H9 (cell line): Measurements from ENCODE around the gene MRPL55. TPM values are rescaled to one million over a fixed set of nuclear protein-coding genes. Genes with fewer than 3 reads are reported as not detected.

Experiments used
- DNase-seq: peaks from one replicate; pipeline ENCODE4 v3.0.0-alpha.2; 2017
- H2AFZ ChIP-seq: one replicate; pipeline ENCODE4 v1.6.1; 2013; ENCODE audit warnings: mild to moderate bottlenecking, low read length, control low read depth, moderate library complexity
- H2AK5ac ChIP-seq: 2 replicates; pipeline ENCODE4 v1.6.1; 2013; ENCODE audit warnings: low read length, control low read depth, mixed read lengths; ENCODE audit not compliant: insufficient read length
- H2BK120ac ChIP-seq: one replicate; pipeline ENCODE4 v1.6.1; 2013; ENCODE audit warnings: low read depth, mild to moderate bottlenecking, low read length, control low read depth, inconsistent platforms; ENCODE audit not compliant: poor library complexity, severe bottlenecking
- H2BK12ac ChIP-seq: 2 replicates; pipeline ENCODE4 v1.6.1; 2013; ENCODE audit warnings: low read length, control low read depth, mixed read lengths, low read depth; ENCODE audit not compliant: insufficient read length
- H2BK15ac ChIP-seq: 2 replicates; pipeline ENCODE4 v1.6.1; 2013; ENCODE audit warnings: low read depth, low read length, control low read depth
- H2BK20ac ChIP-seq: one replicate; pipeline ENCODE4 v1.6.1; 2013; ENCODE audit warnings: low read depth, mild to moderate bottlenecking, low read length, control low read depth, inconsistent platforms; ENCODE audit not compliant: poor library complexity, severe bottlenecking
- H2BK5ac ChIP-seq: 2 replicates; pipeline ENCODE4 v1.6.1; 2013; ENCODE audit warnings: low read length, control low read depth, mixed read lengths; ENCODE audit not compliant: insufficient read length
- H3K14ac ChIP-seq: 2 replicates; pipeline ENCODE4 v1.6.1; 2013; ENCODE audit warnings: low read length, control low read depth; ENCODE audit not compliant: insufficient read depth
- H3K18ac ChIP-seq: 2 replicates; pipeline ENCODE4 v1.6.1; 2013; ENCODE audit warnings: low read depth, mild to moderate bottlenecking, mixed read lengths, low read length, control low read depth; ENCODE audit not compliant: insufficient read length
- H3K23ac ChIP-seq: 2 replicates; pipeline ENCODE4 v1.6.1; 2013; ENCODE audit warnings: low read length, control low read depth, mixed read lengths, low read depth; ENCODE audit not compliant: insufficient read length
- H3K23me2 ChIP-seq: 2 replicates; pipeline ENCODE4 v1.6.1; 2013; ENCODE audit warnings: low read depth, mild to moderate bottlenecking, mixed read lengths, low read length, control low read depth; ENCODE audit not compliant: insufficient read length, poor library complexity, severe bottlenecking
- H3K27ac ChIP-seq: 2 replicates; pipeline ENCODE4 v1.5.1; 2013; ENCODE audit warnings: low read length, control low read depth, mixed read lengths, low read depth; ENCODE audit not compliant: insufficient read length
- H3K27me3 ChIP-seq: 2 replicates; pipeline ENCODE4 v1.6.1; 2013; ENCODE audit warnings: low read length, control low read depth, inconsistent platforms; ENCODE audit not compliant: insufficient read depth
- H3K4ac ChIP-seq: 2 replicates; pipeline ENCODE4 v1.6.1; 2013; ENCODE audit warnings: low read depth, mild to moderate bottlenecking, control low read depth, inconsistent platforms, low read length, moderate library complexity
- H3K4me1 ChIP-seq: 2 replicates; pipeline ENCODE4 v1.6.1; 2013; ENCODE audit warnings: low read length, control low read depth, inconsistent platforms; ENCODE audit not compliant: insufficient read depth
- H3K4me2 ChIP-seq: 2 replicates; pipeline ENCODE4 v1.6.1; 2013; ENCODE audit warnings: low read length, control low read depth, mixed read lengths; ENCODE audit not compliant: insufficient read length, insufficient read depth
- H3K56ac ChIP-seq: 2 replicates; pipeline ENCODE4 v1.6.1; 2013; ENCODE audit warnings: low read depth, mild to moderate bottlenecking, mixed read lengths, low read length, control low read depth; ENCODE audit not compliant: insufficient read length
- H3K79me1 ChIP-seq: 2 replicates; pipeline ENCODE4 v1.6.1; 2013; ENCODE audit warnings: low read depth, mild to moderate bottlenecking, moderate library complexity, low read length, control low read depth, inconsistent platforms; ENCODE audit not compliant: insufficient read depth, poor library complexity, severe bottlenecking
- H3K79me2 ChIP-seq: 2 replicates; pipeline ENCODE4 v1.6.1; 2013; ENCODE audit warnings: low read length, control low read depth, inconsistent platforms; ENCODE audit not compliant: insufficient read depth
- H3K9ac ChIP-seq: 2 replicates; pipeline ENCODE4 v1.6.1; 2013; ENCODE audit warnings: low read length, control low read depth, mixed read lengths; ENCODE audit not compliant: insufficient read length; ENCODE audit errors: extremely low read depth
- H3K9me3 ChIP-seq: one replicate; pipeline ENCODE4 v1.6.1; 2013; ENCODE audit warnings: low read depth, low read length, inconsistent platforms; ENCODE audit not compliant: control insufficient read depth
- H3T11ph ChIP-seq: one replicate; pipeline ENCODE4 v1.6.1; 2013; ENCODE audit warnings: mild to moderate bottlenecking, low read length, control low read depth, inconsistent platforms
- H4K20me1 ChIP-seq: one replicate; pipeline ENCODE4 v1.6.1; 2013; ENCODE audit not compliant: control insufficient read depth, insufficient read length, insufficient read depth
- H4K5ac ChIP-seq: 2 replicates; pipeline ENCODE4 v1.6.1; 2013; ENCODE audit warnings: low read depth, mild to moderate bottlenecking, mixed read lengths, low read length, control low read depth; ENCODE audit not compliant: insufficient read length
- H4K8ac ChIP-seq: replicated peaks from 2 replicates; pipeline ENCODE4 v1.6.1; 2013; ENCODE audit warnings: low read length, control low read depth, mixed read lengths, low read depth; ENCODE audit not compliant: insufficient read length
- H4K91ac ChIP-seq: 2 replicates; pipeline ENCODE4 v1.6.1; 2013; ENCODE audit warnings: low read depth, mild to moderate bottlenecking, moderate library complexity, mixed read lengths, low read length, control low read depth; ENCODE audit not compliant: insufficient read length
- H3K27ac Mint-ChIP-seq, 3 experiments: 2 replicates in 2 of 3; 3 replicates in 1 of 3; pipeline ENCODE4 v1.8.0; 2020 to 2021; ENCODE audit warnings: mixed read lengths in 3 of 3, mild to moderate bottlenecking in 1 of 3, moderate library complexity in 1 of 3
- H3K27me3 Mint-ChIP-seq: 2 replicates; pipeline ENCODE4 v1.8.0; 2021; ENCODE audit warnings: low read depth, mild to moderate bottlenecking, moderate library complexity, mixed read lengths
- H3K36me3 Mint-ChIP-seq, 3 experiments: 2 replicates in 2 of 3; 3 replicates in 1 of 3; pipeline ENCODE4 v1.8.0; 2020 to 2021; ENCODE audit warnings: low read depth in 3 of 3, mixed read lengths in 3 of 3; ENCODE audit not compliant: insufficient read depth in 1 of 3
- H3K4me1 Mint-ChIP-seq, 2 experiments: 2 replicates each; pipeline ENCODE4 v1.8.0; 2020; ENCODE audit warnings: mixed read lengths in 2 of 2
- H3K4me3 Mint-ChIP-seq, 2 experiments: 2 replicates in 1 of 2; 3 replicates in 1 of 2; pipeline ENCODE4 v1.8.0; 2020 to 2021; ENCODE audit warnings: mild to moderate bottlenecking in 2 of 2, mixed read lengths in 2 of 2, moderate library complexity in 1 of 2
- H3K9me3 Mint-ChIP-seq, 2 experiments: 2 replicates in 1 of 2; 3 replicates in 1 of 2; pipeline ENCODE4 v1.8.0; 2020; ENCODE audit warnings: mild to moderate bottlenecking in 2 of 2, mixed read lengths in 2 of 2, moderate library complexity in 1 of 2
- WGBS: extraction: QIAGEN DNeasy Blood & Tissue Kit; methylation state at CpG from one replicate; pipeline ENCODE4 v1.1.7; 2013; ENCODE audit warnings: missing lambda C conversion rate, low lambda C conversion rate, mixed read lengths; ENCODE audit not compliant: insufficient read length; ENCODE audit errors: extremely low coverage; 5-methylcytosine and 5-hydroxymethylcytosine counted together
- total RNA-seq: library from RNA; stranded (reverse); gene quantifications from 2 replicates; pipeline ENCODE4 v1.2.1, GENCODE V29; 2021
- TF ChIP-seq, protein P1 (sequence below): fragments of 200-600 bp; sonication (generic); conservative IDR thresholded peaks from 3 replicates; pipeline ENCODE4 v1.8.0; 2021; ENCODE audit warnings: antibody characterized with exemption, mild to moderate bottlenecking

Gene MRPL55
- total RNA-seq, 1 experiment from 2014 or later = 62.3 TPM

DNA sequence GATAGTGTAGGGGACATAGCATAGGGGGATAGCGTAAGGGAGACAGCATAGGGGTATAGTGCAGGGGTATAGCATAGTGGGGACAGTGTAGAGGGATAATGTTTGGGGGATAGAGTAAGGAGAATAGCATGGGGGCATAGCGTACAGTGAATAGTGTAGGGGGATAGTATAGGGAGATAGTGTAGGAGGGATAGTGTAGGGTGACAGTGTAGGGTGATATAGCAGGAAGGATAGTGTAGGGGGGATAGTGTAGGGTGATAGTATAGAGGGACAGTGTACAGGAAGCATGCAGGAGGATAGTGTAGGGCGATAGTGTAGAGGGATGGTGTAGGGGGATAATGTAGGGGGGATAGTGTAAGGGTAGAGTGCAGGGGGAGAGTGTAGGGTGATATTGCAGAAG is 38.2 kb downstream of the MRPL55 start:
- Histone ChIP-seq H3T11ph (no peak overlapping the region), H2AFZ (no peak overlapping the region), H3K27ac (no peak overlapping the region), H3K23me2 (no peaks in the 10 kb centered on the region), H2AK5ac (no peak overlapping the region), H3K18ac (no peak overlapping the region), H2BK15ac (no peak overlapping the region), H3K9me3 (no peaks in the 10 kb centered on the region), H3K9ac (no peak overlapping the region), H4K91ac (no peak overlapping the region), H2BK12ac (no peak overlapping the region), H3K79me2 (no peaks in the 10 kb centered on the region), H3K4me1 (no peaks in the 10 kb centered on the region), H4K5ac (no peak overlapping the region), H2BK20ac (no peak overlapping the region), H2BK5ac (no peak overlapping the region), H3K56ac (no peak overlapping the region), H2BK120ac (no peak overlapping the region), H3K27me3 (peaks cover 72% of the 10 kb centered on the region; the same call in 1 of the 2 replicates), H3K4ac (no peak overlapping the region), H3K14ac (no peak overlapping the region), H3K23ac (no peak overlapping the region), H4K20me1 (no peaks in the 10 kb centered on the region), H3K4me2 (no peak overlapping the region), H3K79me1 (no peaks in the 10 kb centered on the region), H4K8ac (no peak overlapping the region)
- H3K27me3 Mint-ChIP-seq = peaks cover 76% of the 10 kb centered on the region
- 100% methylated on average over 2 of the region's 3 CpGs for WGBS
- no peaks in the 10 kb centered on the region for H3K9me3 Mint-ChIP-seq
- H3K27ac Mint-ChIP-seq = no peak overlapping the region; a peak in 1 of 7 replicates
- H3K4me3 Mint-ChIP-seq = no peak overlapping the region
- TF ChIP-seq, protein P1, sequence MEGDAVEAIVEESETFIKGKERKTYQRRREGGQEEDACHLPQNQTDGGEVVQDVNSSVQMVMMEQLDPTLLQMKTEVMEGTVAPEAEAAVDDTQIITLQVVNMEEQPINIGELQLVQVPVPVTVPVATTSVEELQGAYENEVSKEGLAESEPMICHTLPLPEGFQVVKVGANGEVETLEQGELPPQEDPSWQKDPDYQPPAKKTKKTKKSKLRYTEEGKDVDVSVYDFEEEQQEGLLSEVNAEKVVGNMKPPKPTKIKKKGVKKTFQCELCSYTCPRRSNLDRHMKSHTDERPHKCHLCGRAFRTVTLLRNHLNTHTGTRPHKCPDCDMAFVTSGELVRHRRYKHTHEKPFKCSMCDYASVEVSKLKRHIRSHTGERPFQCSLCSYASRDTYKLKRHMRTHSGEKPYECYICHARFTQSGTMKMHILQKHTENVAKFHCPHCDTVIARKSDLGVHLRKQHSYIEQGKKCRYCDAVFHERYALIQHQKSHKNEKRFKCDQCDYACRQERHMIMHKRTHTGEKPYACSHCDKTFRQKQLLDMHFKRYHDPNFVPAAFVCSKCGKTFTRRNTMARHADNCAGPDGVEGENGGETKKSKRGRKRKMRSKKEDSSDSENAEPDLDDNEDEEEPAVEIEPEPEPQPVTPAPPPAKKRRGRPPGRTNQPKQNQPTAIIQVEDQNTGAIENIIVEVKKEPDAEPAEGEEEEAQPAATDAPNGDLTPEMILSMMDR = no peak
- peaks cover 0 to 12% of the 10 kb centered on the region in 2 experiments; a peak in 3 of 4 replicates for H3K4me1 Mint-ChIP-seq
- DNase-seq = no peak
- H3K36me3 Mint-ChIP-seq = no peaks in the 10 kb centered on the region
